ENCODE measurements around the gene LRRC4C. TPM values are rescaled to one million over a fixed set of nuclear protein-coding genes. Genes with fewer than 3 reads are reported as not detected.

Gene LRRC4C
- total RNA-seq, 2 donors from 2014 or later: 1.3 TPM; not detected in 1

DNA sequence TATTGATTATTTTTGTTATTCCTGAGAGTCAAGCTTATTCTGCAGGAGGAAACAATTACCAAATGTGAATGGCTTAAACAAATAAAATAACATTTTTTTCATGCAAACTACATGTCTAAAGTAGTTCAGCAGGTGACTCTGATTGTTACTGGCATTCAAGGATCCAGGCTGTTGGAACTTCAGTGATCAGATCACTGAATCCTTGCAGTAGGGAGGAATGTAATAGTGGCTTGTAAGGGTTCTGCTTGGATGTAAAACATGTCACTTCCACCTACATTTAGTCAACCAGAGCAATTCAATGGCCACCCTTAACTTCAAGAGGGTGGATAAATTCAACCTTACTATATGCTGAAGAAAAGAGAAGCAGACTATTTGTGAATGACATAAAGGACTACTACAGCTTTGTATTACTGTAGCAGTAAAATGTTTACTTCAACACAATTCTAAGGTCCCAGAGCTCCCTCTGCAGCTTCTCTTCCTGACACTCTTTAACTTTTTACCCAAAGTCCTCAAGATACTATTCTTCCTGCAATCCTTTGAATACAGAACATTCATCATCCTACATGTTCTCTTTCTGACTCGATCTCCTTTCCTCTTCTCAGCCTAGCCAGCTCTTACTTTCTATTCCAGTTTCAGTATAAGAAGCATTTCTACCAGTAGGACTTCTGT lies 284.0 kb downstream of the LRRC4C start:
- WGBS, 2 donors: 35 to 53% methylated on average over 1 of the region's 1 CpG
- DNase-seq: no peak
- H3K36me3 ChIP-seq (replicated peaks in 1 of 2; ENCODE audit: insufficient read depth in 1 of 2, low read depth in 2 of 2): no peaks in the 10 kb centered on the region
- H3K27me3 ChIP-seq: no peaks in the 10 kb centered on the region
- no peaks in the 10 kb centered on the region for H3K9me3 ChIP-seq
- ATAC-seq: no peak
- no peaks in the 10 kb centered on the region for H3K4me1 ChIP-seq
- H3K27ac ChIP-seq: no peak overlapping the region
- TF ChIP-seq, protein P1, sequence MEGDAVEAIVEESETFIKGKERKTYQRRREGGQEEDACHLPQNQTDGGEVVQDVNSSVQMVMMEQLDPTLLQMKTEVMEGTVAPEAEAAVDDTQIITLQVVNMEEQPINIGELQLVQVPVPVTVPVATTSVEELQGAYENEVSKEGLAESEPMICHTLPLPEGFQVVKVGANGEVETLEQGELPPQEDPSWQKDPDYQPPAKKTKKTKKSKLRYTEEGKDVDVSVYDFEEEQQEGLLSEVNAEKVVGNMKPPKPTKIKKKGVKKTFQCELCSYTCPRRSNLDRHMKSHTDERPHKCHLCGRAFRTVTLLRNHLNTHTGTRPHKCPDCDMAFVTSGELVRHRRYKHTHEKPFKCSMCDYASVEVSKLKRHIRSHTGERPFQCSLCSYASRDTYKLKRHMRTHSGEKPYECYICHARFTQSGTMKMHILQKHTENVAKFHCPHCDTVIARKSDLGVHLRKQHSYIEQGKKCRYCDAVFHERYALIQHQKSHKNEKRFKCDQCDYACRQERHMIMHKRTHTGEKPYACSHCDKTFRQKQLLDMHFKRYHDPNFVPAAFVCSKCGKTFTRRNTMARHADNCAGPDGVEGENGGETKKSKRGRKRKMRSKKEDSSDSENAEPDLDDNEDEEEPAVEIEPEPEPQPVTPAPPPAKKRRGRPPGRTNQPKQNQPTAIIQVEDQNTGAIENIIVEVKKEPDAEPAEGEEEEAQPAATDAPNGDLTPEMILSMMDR (IDR thresholded peaks at IDR 0.05): no peak
- no peak for TF ChIP-seq POLR2A (IDR thresholded peaks at IDR 0.05)
- no peak overlapping the region for H3K4me3 ChIP-seq
- intact Hi-C loops (cut with DNase I): no loop called here

DNA sequence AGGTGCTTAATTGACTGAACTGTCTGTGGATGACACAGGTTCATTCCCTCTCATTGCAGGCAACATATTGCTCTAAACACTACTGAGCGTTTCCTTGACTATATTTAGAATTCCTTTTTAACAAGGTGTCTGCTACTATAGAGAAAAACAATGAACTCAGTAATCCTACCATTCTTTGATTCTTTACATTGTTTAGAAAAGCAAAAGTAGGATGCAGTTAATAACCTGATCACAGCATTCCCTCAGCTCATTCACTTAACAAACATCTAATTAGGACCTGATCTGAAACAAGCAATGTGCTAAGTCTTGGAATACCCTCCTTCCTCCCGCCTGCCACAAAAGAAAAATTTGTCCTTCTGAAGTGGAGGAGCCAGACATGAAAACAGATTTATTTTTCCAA lies 313.1 kb downstream of the LRRC4C start:
- H3K27ac ChIP-seq: no peak overlapping the region
- TF ChIP-seq POLR2A (IDR thresholded peaks at IDR 0.05): no peak
- TF ChIP-seq, protein P1 (IDR thresholded peaks at IDR 0.05): no peak
- no peaks in the 10 kb centered on the region for H3K36me3 ChIP-seq (replicated peaks in 1 of 2; ENCODE audit: insufficient read depth in 1 of 2, low read depth in 2 of 2)
- no peak for DNase-seq
- no peaks in the 10 kb centered on the region for H3K4me1 ChIP-seq
- ATAC-seq: no peak
- 33 to 36% methylated on average over 2 of the region's 2 CpGs for WGBS, 2 donors
- no peak overlapping the region for H3K4me3 ChIP-seq
- no peaks in the 10 kb centered on the region for H3K27me3 ChIP-seq
- H3K9me3 ChIP-seq: no peaks in the 10 kb centered on the region
- intact Hi-C loops (cut with DNase I): no loop called here

DNA sequence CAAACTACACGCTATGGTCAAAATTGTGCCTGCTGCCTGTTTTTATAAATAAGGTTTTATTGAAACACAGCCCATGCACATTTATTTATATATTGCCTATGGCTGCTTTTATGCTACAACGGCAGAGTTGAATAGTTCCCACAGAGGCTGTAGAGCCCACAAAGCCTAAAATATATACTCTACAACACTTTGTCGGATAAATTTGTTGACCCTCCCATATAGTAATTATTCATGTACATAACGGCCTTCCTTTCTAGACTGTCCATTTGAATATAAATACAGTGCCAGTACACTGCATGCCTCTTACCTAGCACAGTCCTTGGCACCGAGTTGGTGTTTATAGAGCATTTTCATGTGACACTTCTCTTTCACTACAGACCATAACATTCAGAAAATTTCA lies 314.0 kb downstream of the LRRC4C start:
- Histone ChIP-seq H3K27ac (no peak overlapping the region), H3K4me3 (no peak overlapping the region), H3K9me3 (no peaks in the 10 kb centered on the region), H3K4me1 (no peaks in the 10 kb centered on the region), H3K27me3 (no peaks in the 10 kb centered on the region), H3K36me3 (replicated peaks in 1 of 2; ENCODE audit: insufficient read depth in 1 of 2, low read depth in 2 of 2) (no peaks in the 10 kb centered on the region)
- intact Hi-C loops (cut with DNase I): no loop called here
- 56 to 60% methylated on average over 5 of the region's 5 CpGs for WGBS, 2 donors
- DNase-seq: no peak
- no peak for TF ChIP-seq POLR2A (IDR thresholded peaks at IDR 0.05)
- TF ChIP-seq, protein P1 (IDR thresholded peaks at IDR 0.05): no peak
- ATAC-seq: no peak

DNA sequence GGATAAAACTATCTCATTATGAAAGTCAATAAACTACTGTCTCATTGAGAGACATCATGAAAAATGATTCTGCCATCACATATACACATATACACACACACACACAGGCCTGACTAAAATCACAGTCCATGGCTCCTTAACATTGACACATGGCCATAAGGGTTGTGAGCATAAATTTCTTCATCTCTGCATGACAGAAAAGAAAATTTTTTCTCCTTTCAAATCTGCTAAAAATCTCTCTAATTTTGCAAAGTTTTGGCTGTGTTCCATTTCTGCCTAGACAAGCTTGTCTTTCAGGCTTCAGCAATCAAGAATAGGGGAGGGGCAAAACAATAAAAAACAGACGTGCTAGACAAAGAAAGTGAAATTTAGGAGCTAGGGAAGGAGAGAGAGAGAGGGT lies 324.5 kb downstream of the LRRC4C start:
- Histone ChIP-seq H3K9me3 (no peaks in the 10 kb centered on the region), H3K4me1 (no peaks in the 10 kb centered on the region), H3K27me3 (no peaks in the 10 kb centered on the region), H3K4me3 (no peak overlapping the region), H3K27ac (no peak overlapping the region), H3K36me3 (replicated peaks in 1 of 2; ENCODE audit: insufficient read depth in 1 of 2, low read depth in 2 of 2) (no peaks in the 10 kb centered on the region)
- TF ChIP-seq, protein P1 (IDR thresholded peaks at IDR 0.05): no peak
- TF ChIP-seq POLR2A (IDR thresholded peaks at IDR 0.05): no peak
- ATAC-seq: no peak
- 6 to 7% methylated on average over 1 of the region's 1 CpG for WGBS, 2 donors
- intact Hi-C loops (cut with DNase I): no loop called here
- DNase-seq: no peak

DNA sequence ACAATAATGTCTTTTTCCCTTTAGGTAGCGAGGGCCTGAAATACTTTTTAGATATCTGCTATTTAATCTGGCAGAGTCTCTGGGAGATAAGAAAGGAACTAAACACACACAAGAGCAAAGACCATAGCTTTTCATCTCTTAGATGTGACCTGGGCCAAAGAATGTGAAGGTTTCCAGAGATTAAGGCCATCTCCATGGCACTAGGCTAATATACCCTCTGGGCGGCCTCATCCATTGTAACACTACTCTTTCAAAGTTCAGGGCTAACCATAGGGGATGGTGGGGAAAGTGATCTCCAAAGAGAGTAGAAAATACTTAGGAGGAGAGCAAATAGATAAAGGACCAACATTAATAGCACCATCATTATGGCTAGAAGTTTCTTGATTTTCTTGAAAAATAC lies 326.4 kb downstream of the LRRC4C start:
- no peak for TF ChIP-seq POLR2A (IDR thresholded peaks at IDR 0.05)
- TF ChIP-seq, protein P1 (IDR thresholded peaks at IDR 0.05): no peak
- ATAC-seq (no peak), DNase-seq (no peak)
- Histone ChIP-seq H3K27me3 (no peaks in the 10 kb centered on the region), H3K4me3 (no peak overlapping the region), H3K36me3 (replicated peaks in 1 of 2; ENCODE audit: insufficient read depth in 1 of 2, low read depth in 2 of 2) (no peaks in the 10 kb centered on the region), H3K9me3 (no peaks in the 10 kb centered on the region), H3K4me1 (no peaks in the 10 kb centered on the region), H3K27ac (no peak overlapping the region)
- WGBS, 2 donors: 59 to 67% methylated on average over 2 of the region's 2 CpGs
- intact Hi-C loops (cut with DNase I): no loop called here
